ENCODE data around the gene TSACC.

GRCh38 chr1:156298852-156299357 is 39.4 kb upstream of the TSACC start, which contains the start of gene VHLL:
- no peak for TF ChIP-seq POLR2A (IDR thresholded peaks at IDR 0.05; ENCODE audit: low read depth)
- no peak for TF ChIP-seq CTCF (IDR thresholded peaks at IDR 0.05)
- no peak for TF ChIP-seq POLR2AphosphoS5 (IDR thresholded peaks at IDR 0.05)

Measured in esophagus muscularis mucosa (tissue), 3 donors.